Stomach (tissue), 9 donors: Measurements from ENCODE around the gene KLK13. TPM values are rescaled to one million over a fixed set of nuclear protein-coding genes. Genes with fewer than 3 reads are reported as not detected.

Experiments
- DNase-seq, 2 donors: peaks; one replicate each; pipeline versions ENCODE4 v3.0.0 to v3.0.0-alpha.2; 2013 to 2019
- H3K27ac ChIP-seq, 5 donors: fragments of 200-600 bp in 4 of 5; sonication (generic) in 4 of 5; one replicate each; pipeline ENCODE4 v1.5.1; 2013 to 2019; ENCODE audit warnings: mild to moderate bottlenecking in 1 of 5, moderate library complexity in 1 of 5
- H3K27me3 ChIP-seq, 3 donors: fragments of 200-600 bp; sonication (generic); one replicate each; pipeline ENCODE4 v1.5.1; 2017 to 2019; ENCODE audit warnings: mixed run types in 1 of 3
- H3K36me3 ChIP-seq, 4 donors: fragments of 200-600 bp; sonication (generic); 1 replicate in 3 of 4; 2 replicates in 1 of 4; pipeline ENCODE4 v1.5.1; 2016 to 2019
- H3K4me1 ChIP-seq, 4 donors: fragments of 200-600 bp; sonication (generic); one replicate each; pipeline ENCODE4 v1.5.1; 2016 to 2019
- H3K4me3 ChIP-seq, 4 donors: fragments of 200-600 bp; sonication (generic) in 3 of 4; one replicate each; pipeline ENCODE4 v1.5.1; 2016 to 2019; ENCODE audit warnings: mild to moderate bottlenecking in 1 of 4
- H3K9me3 ChIP-seq, 4 donors: fragments of 200-600 bp; sonication (generic); one replicate each; pipeline ENCODE4 v1.5.1; 2016 to 2019
- CTCF ChIP-seq, 7 experiments: fragments of 450-650 bp in 4 of 7; fragments of 200-600 bp in 3 of 7; sonication (generic) in 3 of 7; IDR thresholded peaks; one replicate each; pipeline ENCODE4 v1.5.1; 2016 to 2019; ENCODE audit warnings: antibody characterized with exemption in 7 of 7, control low read depth in 2 of 7, mild to moderate bottlenecking in 1 of 7
- EP300 ChIP-seq: sonication (generic); formaldehyde crosslinking; IDR thresholded peaks from one replicate; pipeline ENCODE4 v1.6.1; 2017; ENCODE audit warnings: antibody characterized with exemption
- POLR2A ChIP-seq, 4 donors: fragments of 450-650 bp; IDR thresholded peaks; one replicate each; pipeline ENCODE4 v1.6.1; 2016; ENCODE audit warnings: antibody characterized with exemption in 4 of 4, control low read depth in 2 of 4, mild to moderate bottlenecking in 1 of 4, moderate library complexity in 1 of 4
- POLR2AphosphoS5 ChIP-seq, 3 donors: sonication (generic); formaldehyde crosslinking; IDR thresholded peaks; one replicate each; pipeline ENCODE4 v1.6.1; 2016; ENCODE audit warnings: antibody characterized with exemption in 3 of 3
- WGBS, 5 donors: extraction: QIAGEN DNeasy Blood & Tissue Kit in 3 of 5; methylation state at CpG; one replicate each; pipeline versions ENCODE4 v1.1.5 to v1.1.7; 2013 to 2018; 5-methylcytosine and 5-hydroxymethylcytosine counted together
- intact Hi-C: fragments of 100-400 bp; cut with DNase I; formaldehyde crosslinking; loops from one replicate; pipeline ENCODE4 v1.15.1; 2023; ENCODE audit warnings: low total_unique reads
- polyA plus RNA-seq, 3 donors: library from polyadenylated mRNA; stranded (reverse); fragments of 200-250 nt; gene quantifications; one replicate each; pipeline ENCODE4 v1.2.3, GENCODE V29; 2013
- total RNA-seq, 5 donors: library from RNA; depleted of rRNA; stranded (reverse); fragments of >200 nt; gene quantifications; one replicate each; pipeline versions ENCODE4 v1.1.0 to v1.2.3, GENCODE V29; 2014 to 2016
- donor health status: healthy with polysubstance abuse.
- donor health status: Bipolar disorder and iron deficiency.
- donor health status: healthy.

Gene KLK13
- total and polyA plus RNA-seq, 8 donors = 3.2 to 82.1 (median 9.7) TPM; not detected in 4

- TF ChIP-seq POLR2AphosphoS5 (IDR thresholded peaks at IDR 0.05) = no peak
- TF ChIP-seq EP300 = no peak
- no peak for TF ChIP-seq CTCF (IDR thresholded peaks at IDR 0.05)
- no peak for TF ChIP-seq POLR2A (IDR thresholded peaks at IDR 0.05)
- Histone ChIP-seq H3K27ac (peak overlapping the region; percentile 85 to 97 (median 92)), H3K36me3 (no peaks in the 10 kb centered on the region), H3K9me3 (no peaks in the 10 kb centered on the region), H3K4me1 (peaks cover 3 to 30% (median 8%) of the 10 kb centered on the region in 4 donors), H3K4me3 (peak overlapping the region; percentile 34 to 47 (median 42)), H3K27me3 (peaks cover 0 to 72% (median 0%) of the 10 kb centered on the region in 3 donors)
- intact Hi-C loops = no loop called here
- 17 to 38% (median 28%) methylated on average over 18 of the region's 18 CpGs for WGBS, 5 donors
- DNase-seq = peak; percentile 55 to 75
Observed at GRCh38 chr19:51025809-51026553, 38.9 kb downstream of the KLK13 start.

GRCh38 chr19:51025401-51025800 is 39.5 kb downstream of the KLK13 start:
- Histone ChIP-seq H3K4me3 (peak overlapping the region; percentile 34 to 47 (median 42)), H3K27ac (peak overlapping the region; percentile 85 to 97 (median 92)), H3K36me3 (no peaks in the 10 kb centered on the region), H3K9me3 (no peaks in the 10 kb centered on the region), H3K27me3 (peaks cover 0 to 70% (median 0%) of the 10 kb centered on the region in 3 donors), H3K4me1 (peaks cover 3 to 36% (median 13%) of the 10 kb centered on the region in 4 donors)
- intact Hi-C loops = no loop called here
- TF ChIP-seq POLR2AphosphoS5 (IDR thresholded peaks at IDR 0.05) (no peak), EP300 (no peak), POLR2A (IDR thresholded peaks at IDR 0.05) (no peak), CTCF (IDR thresholded peaks at IDR 0.05) (no peak)
- 25 to 67% (median 51%) methylated on average over 6 of the region's 6 CpGs for WGBS, 5 donors
- no peak for DNase-seq

- TF ChIP-seq POLR2A (IDR thresholded peaks at IDR 0.05) (no peak), EP300 (no peak), CTCF (IDR thresholded peaks at IDR 0.05) (no peak), POLR2AphosphoS5 (IDR thresholded peaks at IDR 0.05) (no peak)
- Histone ChIP-seq H3K27ac (peak overlapping the region in 4 of 5 donors; percentile 85 to 94 (median 92)), H3K9me3 (no peaks in the 10 kb centered on the region), H3K4me3 (peak overlapping the region in 3 of 4 donors; percentile 34 to 47 (median 37)), H3K27me3 (peaks cover 0 to 74% (median 2%) of the 10 kb centered on the region in 3 donors), H3K36me3 (no peaks in the 10 kb centered on the region), H3K4me1 (peaks cover 6 to 40% (median 18%) of the 10 kb centered on the region in 4 donors)
- intact Hi-C loops = no loop called here
- no peak for DNase-seq
- WGBS, 5 donors = 23 to 56% (median 37%) methylated on average over 5 of the region's 5 CpGs
Observed at GRCh38 chr19:51024924-51025323, 40.0 kb downstream of the KLK13 start.

GRCh38 chr19:51023946-51024345 is 40.9 kb downstream of the KLK13 start:
- Histone ChIP-seq H3K27ac (no peak overlapping the region), H3K4me3 (no peak overlapping the region), H3K27me3 (peaks cover 0 to 74% (median 12%) of the 10 kb centered on the region in 3 donors), H3K36me3 (no peaks in the 10 kb centered on the region), H3K4me1 (peaks cover 16 to 50% (median 27%) of the 10 kb centered on the region in 4 donors), H3K9me3 (no peaks in the 10 kb centered on the region)
- no peak for DNase-seq
- TF ChIP-seq POLR2A (IDR thresholded peaks at IDR 0.05) = no peak
- no peak for TF ChIP-seq POLR2AphosphoS5 (IDR thresholded peaks at IDR 0.05)
- TF ChIP-seq CTCF (IDR thresholded peaks at IDR 0.05) = no peak
- no peak for TF ChIP-seq EP300
- intact Hi-C loops = no loop called here
- 70 to 83% (median 76%) methylated on average over 10 to 11 of the region's 11 CpGs for WGBS, 5 donors
